HL-60 (cell line): ENCODE measurements around the gene SHISA2.

ENCODE experiments used
- CTCF ChIP-seq: IDR thresholded peaks from one replicate; pipeline ENCODE4 v1.5.1; 2011; ENCODE audit warnings: low read length, control low read depth, inconsistent platforms; ENCODE audit not compliant: insufficient read depth
- GABPA ChIP-seq: IDR thresholded peaks from 2 replicates; pipeline ENCODE4 v1.6.1; 2012; ENCODE audit warnings: low read depth
- POLR2AphosphoS5 ChIP-seq: IDR thresholded peaks from 2 replicates; pipeline ENCODE4 v1.6.1; 2012; ENCODE audit warnings: low read depth
- REST ChIP-seq: IDR thresholded peaks from 2 replicates; pipeline ENCODE4 v1.6.1; 2012; ENCODE audit warnings: low read depth; ENCODE audit not compliant: insufficient replicate concordance

- TF ChIP-seq CTCF, result no peak
- TF ChIP-seq POLR2AphosphoS5, result no peak
- TF ChIP-seq GABPA, result no peak
- TF ChIP-seq REST, result no peak
Measured at GRCh38 chr13:26071691-26072090, 19.9 kb upstream of the SHISA2 start.
